Thyroid gland (tissue), 4 donors: ENCODE measurements around the gene FCGR1A. TPM values are rescaled to one million over a fixed set of nuclear protein-coding genes. Genes with fewer than 3 reads are reported as not detected.

Source experiments
- total RNA-seq, 4 donors: library from RNA; depleted of rRNA; stranded (reverse); fragments of >200 nt; gene quantifications; one replicate each; pipeline ENCODE4 v1.2.3, GENCODE V29; 2016

The FCGR1A gene
- total RNA-seq, 4 donors from 2014 or later = 2.1 to 13.5 (median 2.4) TPM

Other genes starting within 250 kb of the FCGR1A start
- gene PPIAL4C, start 198.8 kb upstream of the FCGR1A start, total RNA-seq = not detected
- 10 to 100 TPM; 23.5 to 55.8 (median 31.6) TPM for gene BOLA1, start 116.9 kb downstream of the FCGR1A start, total RNA-seq
- gene SV2A, start 135.2 kb downstream of the FCGR1A start, total RNA-seq = 1 to 10 TPM; 3.0 to 5.9 (median 4.0) TPM
- gene SF3B4, start 145.1 kb downstream of the FCGR1A start, total RNA-seq = 10 to 100 TPM; 10.2 to 17.9 (median 12.4) TPM
- 1 to 10 TPM; 2.0 to 8.6 (median 5.6) TPM for gene MTMR11, start 154.2 kb downstream of the FCGR1A start, total RNA-seq
- gene OTUD7B, start 228.0 kb downstream of the FCGR1A start, total RNA-seq = 10 to 100 TPM; 15.9 to 39.2 (median 23.2) TPM